HEK293 (cell line): ENCODE data around the gene CALB2.

Experiments
- CTCF ChIA-PET: fragments of 350-600 bp; formaldehyde crosslinking; extraction: SDS; loops from one replicate; lab custom pipeline; 2021; ENCODE audit warnings: antibody characterized with exemption; lab: Yijun Ruan, JAX
- POLR2A ChIA-PET: fragments of 300-600 bp; formaldehyde crosslinking; extraction: SDS; loops from one replicate; lab custom pipeline; 2020; ENCODE audit warnings: antibody characterized with exemption, inconsistent platforms; lab: Yijun Ruan, JAX
- H3K27ac ChIP-seq: fragments of 200-500 bp; sonication (Bioruptor generic); 2 replicates; pipeline ENCODE4 v1.5.1; 2014; ENCODE audit warnings: low read depth, low read length, control low read depth, inconsistent platforms; ENCODE audit errors: extremely low read depth
- H3K36me3 ChIP-seq, 2 experiments: fragments of 200-500 bp in 1 of 2; sonication (Bioruptor generic) in 1 of 2; 1 replicate in 1 of 2; 2 replicates in 1 of 2; pipeline ENCODE4 v1.5.1; 2014 to 2017; ENCODE audit warnings: inconsistent platforms in 2 of 2, low read length in 2 of 2; ENCODE audit not compliant: control insufficient read depth in 2 of 2, insufficient read depth in 1 of 2
- H3K4me1 ChIP-seq: fragments of 200-500 bp; sonication (Bioruptor generic); 2 replicates; pipeline ENCODE4 v1.5.1; 2014; ENCODE audit warnings: mild to moderate bottlenecking, low read length, inconsistent platforms; ENCODE audit not compliant: control insufficient read depth, insufficient read depth
- H3K4me3 ChIP-seq: 2 replicates; pipeline ENCODE4 v1.5.1; 2011; ENCODE audit warnings: low read depth, mild to moderate bottlenecking, control low read depth, low read length, moderate library complexity
- H3K9me3 ChIP-seq: fragments of 200-500 bp; sonication (Bioruptor generic); 2 replicates; pipeline ENCODE4 v1.5.1; 2014; ENCODE audit warnings: low read depth, low read length, inconsistent platforms; ENCODE audit not compliant: control insufficient read depth, insufficient read depth
- AEBP2 ChIP-seq: fragments of 450-650 bp; formaldehyde crosslinking; IDR thresholded peaks from 2 replicates; pipeline ENCODE4 v1.5.1; 2016; ENCODE audit warnings: missing biosample characterization, missing genetic modification characterization, borderline replicate concordance
- HOXD13 ChIP-seq: sonication (generic); formaldehyde crosslinking; IDR thresholded peaks from 2 replicates; pipeline ENCODE4 v1.8.0; 2022; ENCODE audit warnings: missing genetic modification reagents, borderline replicate concordance
- MZF1 ChIP-seq: fragments of 450-650 bp; formaldehyde crosslinking; IDR thresholded peaks from 2 replicates; pipeline ENCODE4 v1.5.1; 2017; ENCODE audit warnings: missing biosample characterization, missing genetic modification characterization, borderline replicate concordance
- PATZ1 ChIP-seq: fragments of 450-650 bp; formaldehyde crosslinking; IDR thresholded peaks from 2 replicates; pipeline ENCODE4 v1.5.1; 2016; ENCODE audit warnings: missing biosample characterization, missing genetic modification characterization
- PRDM1 ChIP-seq: fragments of 450-650 bp; formaldehyde crosslinking; IDR thresholded peaks from 2 replicates; pipeline ENCODE4; 2016; ENCODE audit warnings: missing biosample characterization, missing genetic modification characterization
- REST ChIP-seq: fragments of 450-650 bp; formaldehyde crosslinking; IDR thresholded peaks from 2 replicates; pipeline ENCODE4 v1.5.1; 2016; ENCODE audit warnings: missing biosample characterization, missing genetic modification characterization
- TRIM28 ChIP-seq: IDR thresholded peaks from 2 replicates; pipeline ENCODE4 v1.6.1; 2011; ENCODE audit warnings: low read length, control low read depth, borderline replicate concordance
- ZBTB26 ChIP-seq: fragments of 450-650 bp; formaldehyde crosslinking; optimal IDR thresholded peaks from 2 replicates; pipeline ENCODE3; 2016; ENCODE audit warnings: missing biosample characterization, mild to moderate bottlenecking, missing genetic modification characterization
- ZFP41 ChIP-seq: fragments of 450-650 bp; formaldehyde crosslinking; IDR thresholded peaks from 2 replicates; pipeline ENCODE4 v1.5.1; 2016; ENCODE audit warnings: missing biosample characterization, missing genetic modification characterization, borderline replicate concordance
- ZNF114 ChIP-seq: fragments of 450-650 bp; formaldehyde crosslinking; IDR thresholded peaks from 2 replicates; pipeline ENCODE4 v1.5.0; 2017; ENCODE audit warnings: missing biosample characterization, missing genetic modification characterization
- ZNF138 ChIP-seq: fragments of 450-650 bp; formaldehyde crosslinking; IDR thresholded peaks from 2 replicates; pipeline ENCODE4 v1.5.1; 2016; ENCODE audit warnings: missing biosample characterization, missing genetic modification characterization, borderline replicate concordance
- ZNF175 ChIP-seq: fragments of 450-650 bp; formaldehyde crosslinking; IDR thresholded peaks from 2 replicates; pipeline ENCODE4 v1.5.1; 2016; ENCODE audit warnings: missing biosample characterization, missing genetic modification characterization
- ZNF223 ChIP-seq: fragments of 450-650 bp; formaldehyde crosslinking; IDR thresholded peaks from 2 replicates; pipeline ENCODE4 v1.5.1; 2016; ENCODE audit warnings: missing biosample characterization, missing genetic modification characterization
- ZNF23 ChIP-seq: fragments of 450-650 bp; formaldehyde crosslinking; IDR thresholded peaks from 2 replicates; pipeline ENCODE4 v1.5.1; 2016; ENCODE audit warnings: missing biosample characterization, missing genetic modification characterization, borderline replicate concordance
- ZNF302 ChIP-seq: fragments of 450-650 bp; formaldehyde crosslinking; IDR thresholded peaks from 2 replicates; pipeline ENCODE4 v1.5.1; 2016; ENCODE audit warnings: missing biosample characterization, missing genetic modification characterization, low read depth
- ZNF37A ChIP-seq: fragments of 450-650 bp; IDR thresholded peaks from 2 replicates; pipeline ENCODE4 v1.5.1; 2018; ENCODE audit warnings: missing biosample characterization, missing genetic modification characterization
- ZNF398 ChIP-seq: fragments of 450-650 bp; formaldehyde crosslinking; IDR thresholded peaks from 2 replicates; pipeline ENCODE4 v1.5.1; 2017; ENCODE audit warnings: missing biosample characterization, missing genetic modification characterization
- ZNF529 ChIP-seq: fragments of 450-650 bp; formaldehyde crosslinking; IDR thresholded peaks from 2 replicates; pipeline ENCODE4 v1.5.1; 2017; ENCODE audit warnings: missing genetic modification characterization, missing biosample characterization; ENCODE audit not compliant: insufficient replicate concordance
- ZNF580 ChIP-seq: fragments of 450-650 bp; formaldehyde crosslinking; IDR thresholded peaks from 2 replicates; pipeline ENCODE4 v1.5.1; 2016; ENCODE audit warnings: missing biosample characterization, missing genetic modification characterization
- ZNF692 ChIP-seq: fragments of 450-650 bp; formaldehyde crosslinking; IDR thresholded peaks from 2 replicates; pipeline ENCODE4 v1.5.1; 2016; ENCODE audit warnings: missing biosample characterization, missing genetic modification characterization

The CALB2 gene

GRCh38 chr16:71359431-71359830, 908 bp downstream of the CALB2 start (continued):
- TF ChIP-seq REST (tag by site-specific recombination) (no peak), HOXD13 (CRISPR knock-in tag) (no peak), ZNF175 (tag by site-specific recombination) (no peak), MZF1 (tag by site-specific recombination) (no peak), PATZ1 (tag by site-specific recombination) (no peak)

GRCh38 chr16:71360378-71360777, 1.9 kb downstream of the CALB2 start:
- Histone ChIP-seq H3K4me3 (no peak overlapping the region), H3K27ac (no peak overlapping the region), H3K36me3 (no peaks in the 10 kb centered on the region), H3K9me3 (no peaks in the 10 kb centered on the region), H3K4me1 (no peaks in the 10 kb centered on the region)
- ChIA-PET CTCF (no interaction called here), POLR2A (no interaction called here)
- 0 out of 2 replicates have a peak, but pooled peaks have one; percentile 14 for TF ChIP-seq PRDM1 (tag by site-specific recombination)
- no peak for TF ChIP-seq ZFP41 (tag by site-specific recombination)

GRCh38 chr16:71364133-71364681, 5.7 kb downstream of the CALB2 start:
- ChIA-PET POLR2A (no interaction called here), CTCF (interaction anchor here (0.7 kb wide), 1 partner anchor 29 kb away, joined by 3 read pairs; no protein-coding TSS in a partner anchor)
- Histone ChIP-seq H3K4me3 (no peak overlapping the region), H3K4me1 (no peaks in the 10 kb centered on the region), H3K9me3 (no peaks in the 10 kb centered on the region), H3K27ac (no peak overlapping the region), H3K36me3 (no peaks in the 10 kb centered on the region)
- no peak for TF ChIP-seq ZNF23 (tag by site-specific recombination)
- TF ChIP-seq ZNF398 (tag by site-specific recombination), result no peak
- TF ChIP-seq ZNF114 (tag by site-specific recombination), result no peak
- TF ChIP-seq ZNF37A, result no peak
- no peak for TF ChIP-seq ZBTB26
- TF ChIP-seq AEBP2 (tag by site-specific recombination), result no peak
- TF ChIP-seq ZNF302 (tag by site-specific recombination), result no peak
- TF ChIP-seq ZNF223, result no peak
- no peak for TF ChIP-seq ZNF138 (tag by site-specific recombination)
- no peak for TF ChIP-seq ZNF529 (tag by site-specific recombination)
- no peak for TF ChIP-seq TRIM28
- TF ChIP-seq ZNF580 (tag by site-specific recombination), result no peak
- no peak for TF ChIP-seq ZNF692 (tag by site-specific recombination)
